ENCODE measurements around the gene ZNF319. TPM values are rescaled to one million over a fixed set of nuclear protein-coding genes. Genes with fewer than 3 reads are reported as not detected.

ZNF319 gene
- total RNA-seq, 1 donor from 2014 or later = 14.9 TPM

DNA sequence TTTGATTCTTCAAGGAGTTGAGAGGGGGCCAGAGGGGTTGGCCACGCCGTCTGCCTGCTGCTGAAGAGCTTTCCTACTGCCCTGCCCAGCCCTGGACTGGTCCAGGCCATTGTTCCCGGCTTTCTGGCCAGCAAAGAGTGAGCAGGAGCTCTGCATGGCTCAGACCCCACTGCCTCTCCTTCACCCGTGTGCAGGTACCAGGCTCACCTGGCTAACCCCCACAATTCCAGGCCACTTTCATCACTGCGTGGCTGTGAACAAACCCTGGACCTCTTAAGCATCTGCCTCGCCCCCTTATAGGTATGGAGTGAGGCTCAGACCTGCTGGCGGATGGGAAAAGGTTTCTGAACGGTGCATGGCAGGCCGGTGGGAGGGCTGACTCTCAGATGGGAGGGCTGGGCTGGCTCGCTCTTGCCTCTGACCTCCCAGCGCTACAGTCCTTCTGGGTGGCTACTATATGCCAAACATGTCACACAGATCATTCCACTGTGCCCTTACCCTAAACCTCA lies 8.9 kb downstream of the ZNF319 start:
- no peak for DNase-seq (ENCODE audit: extremely low spot score, unreplicated experiment)
- Mint-ChIP-seq H3K9me3 (ENCODE audit: unreplicated experiment) (no peaks in the 10 kb centered on the region), H3K27me3 (ENCODE audit: unreplicated experiment) (peaks cover 4% of the 10 kb centered on the region), H3K27ac (ENCODE audit: unreplicated experiment) (no peak overlapping the region), H3K4me3 (ENCODE audit: unreplicated experiment) (no peak overlapping the region), H3K4me1 (ENCODE audit: unreplicated experiment) (peaks cover 2% of the 10 kb centered on the region), H3K36me3 (ENCODE audit: unreplicated experiment) (peaks cover 4% of the 10 kb centered on the region)
- TF ChIP-seq, protein P1, sequence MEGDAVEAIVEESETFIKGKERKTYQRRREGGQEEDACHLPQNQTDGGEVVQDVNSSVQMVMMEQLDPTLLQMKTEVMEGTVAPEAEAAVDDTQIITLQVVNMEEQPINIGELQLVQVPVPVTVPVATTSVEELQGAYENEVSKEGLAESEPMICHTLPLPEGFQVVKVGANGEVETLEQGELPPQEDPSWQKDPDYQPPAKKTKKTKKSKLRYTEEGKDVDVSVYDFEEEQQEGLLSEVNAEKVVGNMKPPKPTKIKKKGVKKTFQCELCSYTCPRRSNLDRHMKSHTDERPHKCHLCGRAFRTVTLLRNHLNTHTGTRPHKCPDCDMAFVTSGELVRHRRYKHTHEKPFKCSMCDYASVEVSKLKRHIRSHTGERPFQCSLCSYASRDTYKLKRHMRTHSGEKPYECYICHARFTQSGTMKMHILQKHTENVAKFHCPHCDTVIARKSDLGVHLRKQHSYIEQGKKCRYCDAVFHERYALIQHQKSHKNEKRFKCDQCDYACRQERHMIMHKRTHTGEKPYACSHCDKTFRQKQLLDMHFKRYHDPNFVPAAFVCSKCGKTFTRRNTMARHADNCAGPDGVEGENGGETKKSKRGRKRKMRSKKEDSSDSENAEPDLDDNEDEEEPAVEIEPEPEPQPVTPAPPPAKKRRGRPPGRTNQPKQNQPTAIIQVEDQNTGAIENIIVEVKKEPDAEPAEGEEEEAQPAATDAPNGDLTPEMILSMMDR (IDR thresholded peaks at IDR 0.05) = no peak

DNA sequence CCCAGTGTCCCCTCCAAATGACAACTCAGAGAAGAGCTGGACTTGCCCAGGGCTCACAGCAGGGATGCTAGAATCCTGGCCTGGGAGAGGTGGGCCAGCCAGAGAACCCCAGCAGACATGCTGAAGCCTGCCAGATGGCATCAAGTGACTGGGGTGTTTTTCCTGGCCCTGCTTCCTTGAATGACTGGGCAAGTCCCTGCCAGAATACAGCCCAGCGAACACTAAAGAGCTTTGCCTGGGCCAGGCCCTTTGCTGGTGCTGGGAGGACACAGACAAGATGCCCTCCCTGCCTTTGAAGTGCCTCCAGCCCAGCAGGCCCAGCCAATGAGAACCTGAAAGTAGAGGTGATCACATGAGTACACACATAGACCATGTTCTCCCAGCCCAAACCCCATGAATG lies 11.5 kb downstream of the ZNF319 start:
- Mint-ChIP-seq H3K27ac (ENCODE audit: unreplicated experiment) (no peak overlapping the region), H3K36me3 (ENCODE audit: unreplicated experiment) (no peaks in the 10 kb centered on the region), H3K27me3 (ENCODE audit: unreplicated experiment) (peaks cover 19% of the 10 kb centered on the region), H3K4me3 (ENCODE audit: unreplicated experiment) (no peak overlapping the region), H3K9me3 (ENCODE audit: unreplicated experiment) (no peaks in the 10 kb centered on the region), H3K4me1 (ENCODE audit: unreplicated experiment) (peaks cover 4% of the 10 kb centered on the region)
- no peak for DNase-seq (ENCODE audit: extremely low spot score, unreplicated experiment)
- TF ChIP-seq, protein P1 (IDR thresholded peaks at IDR 0.05) = no peak

DNA sequence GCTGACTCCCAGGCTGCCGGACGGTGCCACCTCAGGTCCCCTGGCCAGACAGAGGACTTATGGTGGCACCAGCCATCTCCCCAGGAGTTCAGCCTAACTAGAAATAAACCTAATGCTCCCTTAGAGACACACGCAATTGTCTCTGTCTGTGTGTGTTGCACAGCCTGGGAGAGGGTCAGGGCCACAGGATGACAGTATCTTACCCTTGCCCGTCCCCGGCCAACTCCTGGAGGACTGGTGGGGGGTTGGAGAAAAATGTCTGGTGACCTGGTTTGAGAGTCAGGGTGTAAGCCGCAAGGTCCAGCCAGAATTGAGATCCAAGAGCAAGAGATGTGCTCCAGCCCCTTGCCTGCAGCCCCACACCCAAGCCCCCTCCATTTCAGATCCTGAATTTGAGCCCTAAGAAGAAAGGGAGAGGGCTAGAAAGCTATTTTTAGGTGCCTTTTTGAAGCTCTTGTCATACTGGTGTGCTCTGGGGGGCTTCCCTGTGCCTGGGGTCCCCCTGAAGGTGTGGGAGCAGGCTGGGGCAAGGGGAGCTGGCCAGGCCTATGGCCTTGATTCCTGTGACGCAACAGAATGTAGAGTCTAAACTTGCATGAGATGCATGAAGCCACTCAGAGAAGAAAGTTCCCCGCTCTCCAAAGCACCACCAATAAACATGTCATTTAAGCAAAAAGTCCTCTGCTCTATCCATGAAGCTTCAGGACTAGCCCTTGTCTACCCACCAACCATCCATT lies 12.9 kb downstream of the ZNF319 start:
- no peaks in the 10 kb centered on the region for H3K36me3 Mint-ChIP-seq (ENCODE audit: unreplicated experiment)
- TF ChIP-seq, protein P1 (IDR thresholded peaks at IDR 0.05) = no peak
- H3K4me3 Mint-ChIP-seq (ENCODE audit: unreplicated experiment) = no peak overlapping the region
- DNase-seq (ENCODE audit: extremely low spot score, unreplicated experiment) = no peak
- no peaks in the 10 kb centered on the region for H3K9me3 Mint-ChIP-seq (ENCODE audit: unreplicated experiment)
- H3K27ac Mint-ChIP-seq (ENCODE audit: unreplicated experiment) = no peak overlapping the region
- H3K4me1 Mint-ChIP-seq (ENCODE audit: unreplicated experiment) = peaks cover 4% of the 10 kb centered on the region
- H3K27me3 Mint-ChIP-seq (ENCODE audit: unreplicated experiment) = peaks cover 20% of the 10 kb centered on the region

DNA sequence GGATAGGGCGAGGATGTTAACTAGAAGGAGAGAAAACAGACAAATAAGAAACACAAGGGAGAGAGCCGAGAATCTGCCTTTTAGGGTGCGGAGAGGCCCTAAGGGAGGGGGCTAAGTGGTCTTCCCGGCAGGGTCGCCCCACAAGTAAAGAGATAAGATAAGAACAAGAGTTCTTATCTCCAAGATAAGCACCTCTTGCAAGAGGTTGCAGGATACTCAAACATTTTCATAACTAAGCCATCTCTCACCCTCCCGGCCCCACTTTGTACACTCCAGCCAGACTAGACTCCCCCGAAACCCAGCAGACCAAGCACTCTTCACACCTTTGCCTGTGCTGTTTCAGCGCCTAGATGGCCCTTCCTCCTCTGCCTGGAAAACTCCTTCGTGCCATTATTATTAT lies 14.3 kb downstream of the ZNF319 start:
- Mint-ChIP-seq H3K9me3 (ENCODE audit: unreplicated experiment) (no peaks in the 10 kb centered on the region), H3K27ac (ENCODE audit: unreplicated experiment) (no peak overlapping the region), H3K4me1 (ENCODE audit: unreplicated experiment) (peaks cover 4% of the 10 kb centered on the region), H3K4me3 (ENCODE audit: unreplicated experiment) (no peak overlapping the region), H3K27me3 (ENCODE audit: unreplicated experiment) (peaks cover 27% of the 10 kb centered on the region), H3K36me3 (ENCODE audit: unreplicated experiment) (no peaks in the 10 kb centered on the region)
- DNase-seq (ENCODE audit: extremely low spot score, unreplicated experiment) = no peak
- TF ChIP-seq, protein P1 (IDR thresholded peaks at IDR 0.05) = no peak
